DND-41 (cell line): ENCODE measurements around the gene ANO2.

Source experiments
- CTCF ChIP-seq: IDR thresholded peaks from 2 replicates; pipeline ENCODE4 v1.5.1; 2012; ENCODE audit warnings: borderline replicate concordance, low read length, moderate library complexity, mild to moderate bottlenecking; ENCODE audit not compliant: poor library complexity, severe bottlenecking; ENCODE audit errors: extremely low read depth
- EZH2 ChIP-seq: IDR thresholded peaks from 3 replicates; pipeline ENCODE4 v1.6.1; 2012; ENCODE audit warnings: borderline replicate concordance, low read depth, mild to moderate bottlenecking, moderate library complexity, low read length, inconsistent platforms; ENCODE audit not compliant: severe bottlenecking

- no peak for TF ChIP-seq CTCF
- TF ChIP-seq EZH2, result no peak
Observed at GRCh38 chr12:5561846-5562245, 383.2 kb downstream of the ANO2 start.
